GM19043 (cell line): Measurements from ENCODE around the gene SEL1L.
"Not testable (repeated sequence)": the region's sequence is repeated elsewhere in the genome, so short reads cannot be mapped to it uniquely, and the experiment has no call there.

Experiments used
- ATAC-seq: cut with Tn5 transposase; IDR thresholded peaks from one replicate; pipeline ENCODE4 v1.9.1; 2021; ENCODE audit warnings: low read depth; ENCODE audit not compliant: unreplicated experiment

The SEL1L gene

DNA sequence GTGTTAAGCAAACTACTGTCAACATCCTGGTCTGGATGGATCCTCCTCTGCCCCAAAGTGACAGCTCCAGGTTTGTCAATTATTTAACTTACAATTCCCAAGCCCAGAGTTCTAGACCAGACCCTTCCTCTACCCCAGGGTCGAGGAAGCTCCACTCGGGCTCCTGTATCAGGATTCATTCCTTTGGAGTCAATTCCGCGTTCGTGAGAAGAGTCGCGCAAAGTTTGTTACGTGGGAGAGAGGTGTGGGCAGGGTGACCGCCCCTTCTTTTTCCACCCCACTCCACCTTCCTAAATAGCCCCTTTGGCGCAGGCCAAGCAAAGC lies 479 bp downstream of the SEL1L start:
- no peak for ATAC-seq

DNA sequence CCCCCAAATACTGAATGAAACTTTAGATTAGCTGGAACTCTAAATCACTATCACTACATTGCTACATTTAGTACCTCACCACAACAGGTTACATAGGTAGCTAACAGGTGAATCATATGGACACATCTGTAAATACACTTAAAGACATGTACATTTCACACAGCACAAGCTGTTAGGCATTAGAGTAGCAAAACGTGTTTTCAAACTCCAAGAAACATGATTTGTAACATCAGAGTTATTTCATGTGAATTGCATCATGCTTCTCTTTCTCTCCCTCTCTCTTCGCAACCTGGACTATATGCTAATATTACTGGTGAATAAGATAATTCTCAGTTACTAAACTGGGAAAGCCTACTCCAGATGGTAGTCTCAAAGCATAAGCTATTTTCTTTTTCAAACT lies 4.3 kb downstream of the SEL1L start:
- no peak for ATAC-seq

DNA sequence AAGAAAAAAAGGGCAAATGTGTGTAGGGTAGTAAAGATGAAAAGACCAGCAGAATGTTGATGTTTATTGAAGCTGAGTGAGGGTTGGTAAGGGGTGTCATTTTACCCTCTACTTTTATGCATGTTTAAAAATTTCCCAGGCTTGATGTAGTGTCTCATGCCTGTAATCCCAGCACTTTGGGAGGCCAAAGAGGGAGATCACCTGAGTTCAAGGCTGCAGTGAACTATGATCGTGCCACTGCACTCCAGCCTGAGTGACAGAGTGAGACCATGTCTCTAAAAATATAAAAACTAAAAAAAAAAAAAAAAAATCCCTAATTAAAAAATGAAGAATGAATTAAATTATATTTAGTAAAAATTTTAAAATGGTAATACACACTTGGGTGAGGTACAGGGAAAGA lies 8.5 kb downstream of the SEL1L start:
- ATAC-seq, result no peak

DNA sequence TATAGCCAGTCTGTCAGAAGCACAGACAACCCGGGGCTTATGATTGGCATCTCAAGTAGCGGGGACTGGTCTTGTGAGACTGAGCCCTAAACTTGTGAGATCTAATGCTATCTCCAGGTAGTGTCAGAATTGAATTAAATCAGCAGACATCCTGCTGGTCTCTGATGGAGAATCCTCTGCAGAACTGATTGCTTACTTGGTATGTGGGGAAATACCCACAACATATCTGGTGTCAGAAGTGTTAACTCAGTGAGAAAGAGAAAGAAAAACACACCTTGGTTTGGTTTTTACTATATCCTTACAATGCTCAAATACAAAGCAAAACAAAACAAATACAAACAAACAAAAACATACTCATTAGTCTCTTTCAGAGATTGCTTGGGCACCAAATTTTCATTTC lies 10.0 kb downstream of the SEL1L start:
- peak; percentile 56 for ATAC-seq

DNA sequence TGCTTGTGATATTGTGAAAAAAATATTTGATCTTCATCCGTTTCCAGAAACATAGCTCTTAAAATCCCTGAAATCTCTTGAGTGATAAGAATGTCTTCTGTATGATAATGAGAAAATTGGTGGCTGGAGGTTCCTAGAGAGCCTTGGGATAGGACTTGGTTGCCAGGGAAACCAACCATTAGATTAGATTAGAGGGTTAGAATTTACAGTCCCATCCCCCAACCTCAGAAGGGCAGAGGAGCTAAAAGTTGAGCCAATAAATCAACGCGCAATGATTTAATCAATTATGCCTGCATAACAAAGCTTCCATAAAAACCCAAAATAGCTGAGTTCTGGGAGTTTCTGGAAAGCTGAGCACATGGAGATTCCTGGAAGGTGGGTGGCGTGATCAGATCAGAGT lies 10.6 kb downstream of the SEL1L start:
- no peak for ATAC-seq

DNA sequence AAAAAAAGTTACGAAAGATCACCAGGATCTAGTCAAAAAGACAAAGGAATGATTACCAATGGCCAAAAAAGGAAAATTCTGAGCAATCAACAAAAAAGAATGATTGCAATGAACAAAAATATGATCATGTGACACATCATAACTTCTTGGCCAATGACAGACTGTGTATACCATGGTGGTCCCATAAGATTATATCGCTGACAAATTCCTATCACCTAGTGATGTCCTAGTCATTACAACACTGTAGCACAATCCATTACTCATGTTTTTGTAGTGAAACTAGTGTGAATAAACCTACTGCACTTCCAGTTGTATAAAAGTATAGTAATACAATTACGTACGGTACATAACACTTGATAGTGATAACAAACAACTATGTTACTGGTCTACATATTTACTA lies 12.3 kb downstream of the SEL1L start:
- no peak for ATAC-seq

DNA sequence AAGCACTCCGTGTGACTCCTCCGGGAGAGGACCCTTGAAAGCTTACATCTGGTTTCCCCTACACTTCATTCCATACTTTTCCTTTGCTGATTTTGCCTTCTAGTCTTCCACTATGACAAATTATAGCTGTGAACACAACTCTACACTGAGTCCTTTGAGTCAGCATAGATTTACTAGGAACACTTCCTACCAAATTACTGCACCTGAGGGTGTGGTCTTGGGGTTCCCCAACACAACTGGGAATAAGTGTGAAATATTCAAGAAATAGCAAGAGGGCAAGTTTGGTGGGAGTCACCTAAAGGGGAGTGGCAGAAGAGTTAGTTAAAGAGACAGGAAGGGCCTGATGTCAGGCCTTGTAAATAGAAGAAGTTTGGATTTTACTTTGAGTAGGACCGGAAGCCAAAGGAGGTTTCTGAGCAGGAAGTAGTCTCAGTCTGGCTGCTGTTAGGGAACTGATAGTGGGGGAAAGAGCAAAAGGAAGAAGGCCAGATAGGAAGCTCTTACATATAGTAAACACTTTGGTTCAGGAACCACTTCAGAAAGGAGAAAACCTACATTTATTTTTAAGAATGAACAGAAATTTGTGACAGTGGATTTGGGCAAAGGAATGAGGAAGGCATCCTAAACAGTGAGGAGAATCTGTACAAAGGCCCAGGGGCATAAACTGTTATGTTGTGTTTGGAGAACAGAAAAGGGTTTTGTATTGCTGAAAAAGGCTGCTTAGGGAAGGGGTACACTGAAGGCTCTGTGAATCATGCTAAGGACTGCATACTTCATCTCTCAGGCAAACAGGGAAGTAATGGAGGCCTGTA lies 14.2 kb downstream of the SEL1L start:
- ATAC-seq, result peak; percentile 70

DNA sequence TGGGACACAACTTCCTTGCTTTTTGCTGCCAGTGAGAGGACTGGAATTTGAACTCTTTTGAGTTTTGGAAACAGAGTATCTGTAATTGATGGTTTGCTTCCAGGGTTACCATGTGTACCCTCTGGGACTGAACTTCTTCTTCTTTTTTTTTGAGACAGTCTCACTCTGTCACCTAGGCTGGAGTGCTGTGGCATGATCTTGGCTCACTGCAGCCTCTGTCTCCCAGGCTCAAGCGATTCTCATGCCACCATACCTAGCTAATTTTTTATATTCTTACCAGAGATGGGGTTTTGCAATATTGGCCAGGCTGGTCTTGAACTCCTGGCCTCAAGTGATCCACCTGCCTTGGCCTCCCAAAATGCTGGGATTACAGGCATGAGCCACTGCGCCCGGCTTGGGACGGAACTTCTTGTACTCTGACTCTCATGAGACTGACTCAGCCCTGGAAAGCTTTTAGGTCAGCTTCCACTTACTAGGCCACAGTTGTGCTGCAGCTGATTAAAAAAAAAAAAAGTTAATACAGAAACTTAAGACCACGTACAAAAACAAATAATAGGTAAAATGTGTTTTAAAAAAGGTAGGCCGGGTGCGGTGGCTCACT lies 15.8 kb downstream of the SEL1L start:
- ATAC-seq, result no peak

DNA sequence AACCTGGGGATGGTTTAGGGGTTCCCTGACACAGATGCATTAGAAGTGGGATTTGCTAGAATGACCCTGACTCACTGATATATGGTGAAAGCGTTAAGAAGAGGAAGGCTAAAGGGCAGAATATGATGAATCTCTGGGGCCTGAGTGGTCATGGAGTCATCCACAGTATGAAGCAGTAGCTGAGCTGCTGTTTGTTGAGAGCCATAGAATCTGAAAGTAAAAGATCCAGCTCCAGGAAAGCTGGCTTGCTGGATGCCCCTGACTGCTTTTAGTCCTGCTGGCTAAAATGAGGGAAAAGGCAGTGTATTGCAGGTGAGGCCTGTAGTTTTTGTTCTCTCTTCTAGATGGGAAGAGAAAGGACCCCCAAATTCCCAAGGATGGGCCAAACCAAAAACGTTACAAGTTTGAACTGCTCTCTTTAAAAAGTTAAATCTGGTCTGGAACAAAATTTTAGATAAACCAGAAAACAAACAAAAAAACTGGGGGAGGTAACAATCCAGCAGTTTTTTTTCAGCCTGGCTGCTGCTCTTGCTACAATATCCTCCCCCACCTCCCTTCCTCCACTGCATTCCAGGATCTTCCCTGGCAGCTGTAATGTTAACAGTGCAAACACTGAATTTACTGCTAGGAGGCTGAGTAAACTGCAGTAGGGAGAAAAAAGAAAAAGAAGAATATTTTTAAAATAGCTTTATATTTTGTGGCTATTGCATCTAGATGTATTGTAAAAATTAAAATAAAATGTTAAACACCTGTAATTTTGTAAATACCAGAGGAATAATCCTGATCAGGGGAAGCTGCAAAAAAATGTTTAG lies 16.5 kb downstream of the SEL1L start:
- no peak for ATAC-seq

DNA sequence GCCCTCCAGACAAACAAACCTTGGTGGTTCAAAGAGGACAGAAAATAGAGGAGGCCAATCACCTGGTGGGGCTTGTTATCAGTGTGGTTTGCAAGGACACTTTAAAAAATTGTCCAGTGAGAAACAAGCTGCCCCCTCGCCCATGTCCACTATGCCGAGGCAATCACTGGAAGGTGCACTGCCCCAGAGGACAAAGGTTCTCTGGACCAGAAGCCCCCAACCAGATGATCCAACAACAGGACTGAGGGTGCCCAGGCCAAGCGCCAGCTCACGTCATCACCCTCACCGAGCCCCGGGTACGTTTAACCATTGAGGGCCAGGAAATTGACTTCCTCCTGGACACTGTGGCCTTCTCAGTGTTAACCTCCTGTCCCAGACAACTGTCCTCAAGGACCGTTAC lies 17.7 kb downstream of the SEL1L start:
- ATAC-seq, result not testable (repeated sequence)

DNA sequence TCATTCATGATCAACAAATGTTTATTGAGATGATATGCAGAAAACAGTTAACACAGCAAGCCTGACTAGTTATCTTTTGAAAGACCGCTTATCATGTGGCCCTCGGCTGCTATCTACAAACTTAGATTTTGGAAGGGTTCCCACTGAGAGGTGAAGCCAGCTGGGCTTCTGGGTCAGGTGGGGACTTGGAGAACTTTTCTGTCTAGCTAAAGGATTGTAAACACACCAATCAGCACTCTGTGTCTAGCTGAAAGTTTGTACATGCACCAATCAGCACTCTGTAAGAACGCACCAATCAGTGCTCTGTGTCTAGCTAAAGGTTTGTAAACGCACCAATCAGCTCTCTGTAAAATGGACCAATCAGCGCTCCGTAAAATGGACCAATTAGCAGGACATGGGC lies 20.8 kb downstream of the SEL1L start:
- ATAC-seq, result not testable (repeated sequence)

DNA sequence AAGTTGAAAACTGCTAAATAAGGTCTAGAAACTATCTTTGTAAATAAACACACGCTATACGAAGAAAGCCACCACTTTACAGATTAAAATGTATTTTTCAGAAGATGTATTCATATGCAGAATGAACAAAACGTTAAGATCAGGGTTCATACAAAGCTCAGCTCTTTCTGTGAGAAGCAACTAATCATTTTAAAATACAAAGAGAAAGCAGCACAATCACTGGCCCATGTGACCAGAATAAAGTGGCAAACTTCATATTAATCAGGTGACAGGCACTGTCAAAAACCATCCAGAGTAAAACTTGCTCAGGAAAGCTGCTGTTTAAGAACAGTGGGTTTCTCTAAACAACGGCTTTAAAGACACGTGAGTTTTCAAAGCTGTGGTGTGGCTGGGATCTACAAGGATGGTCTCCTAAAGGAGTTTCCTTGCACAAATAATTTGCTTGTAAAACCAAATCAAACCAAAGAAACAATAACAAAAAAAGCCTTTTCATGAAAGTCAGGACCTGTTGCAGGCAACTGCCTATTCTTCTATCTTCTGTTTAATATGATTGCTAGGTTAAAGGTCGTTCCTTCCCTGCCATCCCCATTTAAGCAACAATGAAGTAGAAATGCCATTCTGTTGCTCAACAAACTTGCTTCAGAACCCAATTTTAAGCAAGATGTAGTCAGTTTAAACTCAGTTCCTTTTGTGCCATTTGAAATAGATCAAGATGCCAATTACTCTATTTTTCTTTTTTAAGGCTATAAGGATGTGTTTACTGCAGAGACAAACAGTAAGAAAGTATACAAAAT lies 22.3 kb downstream of the SEL1L start:
- ATAC-seq, result no peak

DNA sequence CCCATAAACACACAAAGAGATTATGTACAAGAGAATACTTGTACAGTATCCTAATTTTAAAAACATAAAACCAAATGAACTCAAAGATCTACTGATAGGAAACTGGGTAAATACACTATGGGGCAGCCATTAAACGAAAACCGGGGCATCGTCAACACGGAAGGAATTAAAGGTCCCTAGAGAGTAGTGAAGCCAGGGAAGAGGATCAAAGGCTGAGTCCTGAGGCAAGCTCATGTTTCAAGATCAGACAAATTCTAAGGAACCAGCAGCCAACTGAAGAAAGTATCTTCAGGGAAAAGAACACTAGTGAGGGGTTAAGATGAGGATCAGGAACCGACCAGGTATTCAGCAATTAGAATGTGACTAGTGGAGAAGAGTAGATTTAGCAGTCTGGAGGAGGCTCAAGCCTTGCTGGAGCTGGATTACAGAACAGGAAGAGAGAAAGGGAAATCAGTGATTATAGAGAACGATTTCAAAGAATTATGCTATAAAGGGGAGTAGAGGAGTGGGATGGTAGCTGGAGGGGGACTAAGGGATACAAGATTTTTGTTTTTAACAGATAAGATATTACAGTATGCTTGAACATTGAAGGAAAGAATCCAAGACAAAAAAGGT lies 23.7 kb downstream of the SEL1L start:
- no peak for ATAC-seq

DNA sequence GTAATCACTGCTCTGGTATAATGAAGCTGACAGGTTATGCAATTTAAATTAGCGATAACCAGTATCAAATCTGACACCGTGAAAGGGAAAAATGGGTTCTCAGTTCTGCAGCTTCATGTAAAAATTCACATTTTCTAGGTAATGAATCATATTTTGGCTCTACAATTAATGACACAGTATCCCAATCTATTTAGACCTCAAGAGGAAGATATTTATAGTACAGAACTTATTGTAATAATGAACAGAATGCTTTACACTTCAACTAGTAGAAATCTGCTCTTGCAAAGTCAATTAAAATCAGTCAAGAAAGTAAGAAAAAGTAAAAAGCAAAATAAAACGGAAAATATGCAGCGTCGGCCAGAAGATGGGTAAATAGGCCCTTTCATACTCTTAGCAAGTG lies 24.3 kb downstream of the SEL1L start:
- ATAC-seq, result no peak

DNA sequence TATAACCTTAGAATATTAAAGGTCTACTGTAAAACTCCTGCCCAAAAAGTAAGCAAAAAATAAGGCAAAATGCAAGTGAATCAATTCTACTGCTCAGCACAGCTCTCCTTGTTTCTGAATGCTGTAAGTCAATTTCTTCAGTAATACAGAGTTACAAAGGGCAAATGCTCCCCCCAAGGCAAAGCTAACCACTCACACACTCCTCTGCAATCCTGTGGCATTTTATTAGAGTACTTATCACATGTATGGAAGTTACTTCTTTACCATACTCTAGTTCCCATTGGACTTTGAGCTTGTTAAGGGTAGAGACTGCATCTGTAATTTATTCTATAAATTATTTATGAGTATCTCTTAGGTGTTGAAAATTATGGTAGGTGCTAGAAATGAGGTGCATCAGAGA lies 27.2 kb downstream of the SEL1L start:
- no peak for ATAC-seq

DNA sequence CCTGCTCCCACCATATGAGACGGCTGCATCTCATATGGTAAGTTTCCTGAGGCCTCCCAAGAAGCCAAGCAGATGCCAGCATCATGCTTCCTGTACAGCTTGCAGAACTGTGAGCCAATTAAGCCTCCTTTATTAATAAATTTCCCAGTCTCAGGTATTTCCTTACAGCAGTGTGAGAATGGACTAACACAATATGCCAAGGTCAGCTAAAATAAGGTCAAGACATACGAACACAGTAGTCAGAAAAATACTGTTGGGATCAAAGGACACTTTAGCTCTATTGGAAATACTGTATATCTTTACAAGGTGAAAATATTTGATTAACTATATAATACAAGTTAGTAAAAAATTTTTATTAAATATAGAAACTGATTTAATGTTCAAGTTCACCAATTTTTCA lies 28.8 kb downstream of the SEL1L start:
- ATAC-seq, result no peak

DNA sequence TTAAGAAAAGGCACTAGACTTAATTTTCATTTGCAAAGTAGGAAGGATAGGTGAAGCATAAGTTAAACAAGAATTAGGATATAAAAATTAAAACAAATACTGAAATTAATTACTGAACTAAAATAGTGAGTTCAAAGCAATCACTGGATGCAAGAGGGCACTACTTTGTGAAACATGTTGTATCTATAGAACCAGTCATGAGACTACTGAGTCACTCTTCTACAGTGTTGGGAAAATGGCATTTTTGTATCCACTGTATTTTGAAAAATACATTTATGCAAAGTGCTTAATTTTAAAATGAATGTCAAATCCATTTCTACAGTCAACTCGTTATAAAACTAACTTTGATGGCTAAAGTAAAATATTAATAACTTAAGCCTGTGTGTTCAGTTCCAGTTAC lies 47.9 kb downstream of the SEL1L start:
- no peak for ATAC-seq

DNA sequence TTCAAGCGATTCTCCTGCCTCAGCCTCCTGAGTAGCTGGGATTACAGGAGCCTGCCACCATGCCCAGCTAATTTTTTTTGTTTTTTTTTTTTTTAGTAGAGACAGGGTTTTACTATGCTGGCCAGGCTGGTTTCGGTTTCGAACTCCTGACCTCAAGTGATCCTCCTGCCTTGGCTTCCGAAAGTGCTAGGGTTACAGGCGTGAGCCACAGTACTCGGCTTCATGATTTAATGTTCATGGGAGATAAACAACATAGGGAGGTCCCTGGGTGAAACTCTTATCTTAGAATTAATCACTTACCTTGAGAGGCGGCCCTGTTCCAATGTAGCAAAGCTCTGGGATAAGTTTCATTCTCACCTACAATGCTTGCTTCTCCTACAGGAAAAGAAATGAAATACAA lies 48.3 kb downstream of the SEL1L start:
- ATAC-seq, result peak; percentile 93

DNA sequence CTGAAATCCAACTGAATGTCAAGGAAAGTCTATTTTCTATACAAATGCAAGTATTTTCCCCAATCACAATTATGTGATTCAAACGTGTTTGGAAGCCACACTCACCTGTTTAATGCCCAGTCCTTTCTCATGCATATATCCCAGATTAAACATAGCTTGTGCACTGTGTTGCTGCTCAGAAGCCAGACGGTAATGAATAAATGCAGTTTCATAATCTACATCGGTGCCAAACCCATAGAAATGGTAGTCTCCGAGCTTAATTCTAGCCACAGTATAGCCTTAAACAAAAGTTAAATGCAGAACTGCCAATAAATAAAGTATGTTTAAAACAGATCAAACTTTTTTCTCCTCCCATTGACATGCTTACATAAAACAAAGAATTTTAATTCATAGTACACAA lies 49.5 kb downstream of the SEL1L start:
- no peak for ATAC-seq

DNA sequence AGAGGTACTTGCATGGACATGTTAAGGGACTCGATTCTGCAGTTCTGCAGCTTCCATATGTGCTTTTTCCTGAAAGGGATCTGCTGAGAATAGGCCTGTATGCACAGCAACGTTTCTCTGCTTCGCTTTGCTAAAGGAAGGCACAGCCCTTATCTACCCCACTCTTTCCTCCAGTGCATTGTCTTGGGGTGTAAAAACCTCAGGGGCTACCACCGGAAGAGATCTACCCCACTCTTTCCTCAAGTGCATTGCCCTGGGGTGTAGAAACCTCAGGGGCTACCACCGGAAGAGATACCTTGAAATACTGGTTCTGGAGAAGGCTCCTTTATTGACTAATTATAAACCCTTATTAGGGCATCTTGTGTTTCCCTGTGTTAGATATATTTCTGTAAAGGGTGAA lies 52.9 kb downstream of the SEL1L start:
- no peak for ATAC-seq

DNA sequence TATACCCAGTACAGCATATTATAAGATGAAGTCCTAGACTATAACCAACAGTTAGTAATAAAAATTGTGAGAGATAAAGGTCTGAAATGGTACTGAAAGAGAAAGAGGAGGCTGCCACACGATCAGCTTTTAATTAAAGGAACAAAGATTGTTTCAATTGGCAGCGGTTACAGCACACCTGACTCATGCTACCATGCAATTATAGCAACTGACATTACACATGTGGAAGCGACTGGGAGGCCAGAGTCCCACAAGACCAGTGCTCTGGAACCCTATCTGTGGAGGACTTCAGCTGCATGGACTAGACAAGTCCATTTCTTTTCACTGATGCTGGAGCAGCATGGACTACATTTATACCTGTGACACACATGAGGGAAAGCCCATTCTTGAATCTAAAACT lies 55.2 kb downstream of the SEL1L start:
- no peak for ATAC-seq
